Neuron (in vitro differentiated cells): ENCODE data around the gene GNB1L.
"Not testable (repeated sequence)": the region's sequence is repeated elsewhere in the genome, so short reads cannot be mapped to it uniquely, and the experiment has no call there.

Source experiments
- H2AFZ ChIP-seq: one replicate; pipeline ENCODE4 v1.6.1; 2013; ENCODE audit warnings: low read depth, mild to moderate bottlenecking, inconsistent platforms, low read length, moderate library complexity
- H3K27me3 ChIP-seq: one replicate; pipeline ENCODE4 v1.6.1; 2013; ENCODE audit warnings: low read length; ENCODE audit not compliant: insufficient read depth
- H3K36me3 ChIP-seq: one replicate; pipeline ENCODE4 v1.6.1; 2013; ENCODE audit warnings: low read length; ENCODE audit not compliant: insufficient read depth
- H3K4me1 ChIP-seq: one replicate; pipeline ENCODE4 v1.6.1; 2013; ENCODE audit warnings: low read length; ENCODE audit not compliant: insufficient read depth
- H3K4me3 ChIP-seq: 2 replicates; pipeline ENCODE4 v1.5.1; 2013; ENCODE audit warnings: mild to moderate bottlenecking, low read length, moderate library complexity
- H3K9me3 ChIP-seq: one replicate; pipeline ENCODE4 v1.6.1; 2013; ENCODE audit warnings: low read length

GNB1L gene

GRCh38 chr22:19784384-19785175, 70.1 kb downstream of the GNB1L start:
- Histone ChIP-seq H3K4me1 (no peaks in the 10 kb centered on the region), H3K9me3 (peaks cover 5% of the 10 kb centered on the region), H3K27me3 (peaks cover 4% of the 10 kb centered on the region), H3K4me3 (no peak overlapping the region), H2AFZ (no peak overlapping the region), H3K36me3 (no peaks in the 10 kb centered on the region)

GRCh38 chr22:19783586-19784383, 70.9 kb downstream of the GNB1L start:
- H3K4me3 ChIP-seq = no peak overlapping the region
- H3K4me1 ChIP-seq = no peaks in the 10 kb centered on the region
- H3K27me3 ChIP-seq = peaks cover 5% of the 10 kb centered on the region
- H3K9me3 ChIP-seq = peaks cover under 1% of the 10 kb centered on the region
- H3K36me3 ChIP-seq = no peaks in the 10 kb centered on the region
- no peak overlapping the region for H2AFZ ChIP-seq

GRCh38 chr22:19782533-19782932, 72.1 kb downstream of the GNB1L start:
- H3K4me1 ChIP-seq = no peaks in the 10 kb centered on the region
- no peaks in the 10 kb centered on the region for H3K36me3 ChIP-seq
- H3K27me3 ChIP-seq = peaks cover 5% of the 10 kb centered on the region
- no peak overlapping the region for H2AFZ ChIP-seq
- H3K4me3 ChIP-seq = no peak overlapping the region
- no peaks in the 10 kb centered on the region for H3K9me3 ChIP-seq

- Histone ChIP-seq H2AFZ (no peak overlapping the region), H3K4me3 (no peak overlapping the region), H3K27me3 (peaks cover 12% of the 10 kb centered on the region), H3K4me1 (no peaks in the 10 kb centered on the region), H3K9me3 (no peaks in the 10 kb centered on the region), H3K36me3 (no peaks in the 10 kb centered on the region)
These were observed 74.9 kb downstream of the GNB1L start for GRCh38 chr22:19779685-19780268.

GRCh38 chr22:19779011-19779421, 75.7 kb downstream of the GNB1L start:
- Histone ChIP-seq H2AFZ (no peak overlapping the region), H3K4me1 (no peaks in the 10 kb centered on the region), H3K27me3 (peaks cover 16% of the 10 kb centered on the region), H3K9me3 (no peaks in the 10 kb centered on the region), H3K4me3 (no peak overlapping the region), H3K36me3 (no peaks in the 10 kb centered on the region)

GRCh38 chr22:19777192-19777591, 77.5 kb downstream of the GNB1L start:
- H3K27me3 ChIP-seq = peaks cover 33% of the 10 kb centered on the region
- not testable (repeated sequence) for H2AFZ ChIP-seq, H3K9me3 ChIP-seq

GRCh38 chr22:19776433-19777031, 78.1 kb downstream of the GNB1L start:
- Histone ChIP-seq H2AFZ (no peak overlapping the region), H3K9me3 (no peaks in the 10 kb centered on the region), H3K4me1 (no peaks in the 10 kb centered on the region), H3K36me3 (no peaks in the 10 kb centered on the region), H3K27me3 (peaks cover 38% of the 10 kb centered on the region), H3K4me3 (no peak overlapping the region)

More at GRCh38 chr22:19777192-19777591, 77.5 kb downstream of the GNB1L start:
- not testable (repeated sequence) for H3K4me3 ChIP-seq, H3K4me1 ChIP-seq, H3K36me3 ChIP-seq

GRCh38 chr22:19775496-19776325, 79.0 kb downstream of the GNB1L start:
- Histone ChIP-seq H3K36me3 (no peaks in the 10 kb centered on the region), H3K4me3 (no peak overlapping the region), H3K9me3 (no peaks in the 10 kb centered on the region), H3K4me1 (no peaks in the 10 kb centered on the region), H3K27me3 (peaks cover 46% of the 10 kb centered on the region), H2AFZ (no peak overlapping the region)

- Histone ChIP-seq H3K4me3 (no peak overlapping the region), H3K9me3 (no peaks in the 10 kb centered on the region), H3K4me1 (no peaks in the 10 kb centered on the region), H3K36me3 (no peaks in the 10 kb centered on the region), H2AFZ (no peak overlapping the region), H3K27me3 (peaks cover 53% of the 10 kb centered on the region)
These were observed 80.0 kb downstream of the GNB1L start for GRCh38 chr22:19774628-19775027.

- H2AFZ ChIP-seq = no peak overlapping the region
- H3K9me3 ChIP-seq = no peaks in the 10 kb centered on the region
- no peaks in the 10 kb centered on the region for H3K4me1 ChIP-seq
- peaks cover 61% of the 10 kb centered on the region for H3K27me3 ChIP-seq
- no peaks in the 10 kb centered on the region for H3K36me3 ChIP-seq
- H3K4me3 ChIP-seq = no peak overlapping the region
These were observed 81.1 kb downstream of the GNB1L start for GRCh38 chr22:19773470-19774040.

- Histone ChIP-seq H3K4me3 (no peak overlapping the region), H3K27me3 (peaks cover 68% of the 10 kb centered on the region), H3K4me1 (peaks cover 2% of the 10 kb centered on the region), H3K9me3 (no peaks in the 10 kb centered on the region), H3K36me3 (no peaks in the 10 kb centered on the region), H2AFZ (no peak overlapping the region)
These were observed 81.8 kb downstream of the GNB1L start for GRCh38 chr22:19772673-19773469.

- peaks cover 74% of the 10 kb centered on the region for H3K27me3 ChIP-seq
- H3K36me3 ChIP-seq = no peaks in the 10 kb centered on the region
- H2AFZ ChIP-seq = no peak overlapping the region
- no peak overlapping the region for H3K4me3 ChIP-seq
- H3K4me1 ChIP-seq = peaks cover 6% of the 10 kb centered on the region
- no peaks in the 10 kb centered on the region for H3K9me3 ChIP-seq
These were observed 82.3 kb downstream of the GNB1L start for GRCh38 chr22:19772422-19772672.
